Natural killer cell (primary cell): ENCODE results near the gene PDE4D. TPM values are rescaled to one million over a fixed set of nuclear protein-coding genes. Genes with fewer than 3 reads are reported as not detected.

Experiments
- ATAC-seq, 3 donors: fragments of 150-1000 bp in 2 of 3; fragments of 200-7000 bp in 1 of 3; cut with Tn5 transposase; 1 replicate in 1 of 3; 2 replicates in 2 of 3; pipeline ENCODE4 v1.10.0; 2021; ENCODE audit warnings: mild to moderate bottlenecking in 2 of 3, moderate library complexity in 2 of 3
- DNase-seq, 2 donors: peaks; one replicate each; pipeline versions ENCODE4 v3.0.0 to v3.0.0-alpha.2; 2013 to 2021; ENCODE audit warnings: mixed read lengths in 1 of 2
- H3K27ac ChIP-seq: one replicate; pipeline ENCODE4 v1.5.1; 2013; ENCODE audit warnings: mild to moderate bottlenecking, low read length
- H3K27me3 ChIP-seq: one replicate; pipeline ENCODE4 v1.6.1; 2013; ENCODE audit warnings: low read length; ENCODE audit not compliant: control insufficient read depth, insufficient read depth
- H3K36me3 ChIP-seq: one replicate; pipeline ENCODE4 v1.6.1; 2013; ENCODE audit warnings: low read length; ENCODE audit not compliant: control insufficient read depth, insufficient read depth
- H3K4me1 ChIP-seq: one replicate; pipeline ENCODE4 v1.6.1; 2013; ENCODE audit warnings: low read length; ENCODE audit not compliant: control insufficient read depth, insufficient read depth
- H3K4me3 ChIP-seq: one replicate; pipeline ENCODE4 v1.5.1; 2013; ENCODE audit warnings: low read length
- H3K9me3 ChIP-seq: one replicate; pipeline ENCODE4 v1.6.1; 2013; ENCODE audit warnings: low read length; ENCODE audit not compliant: control insufficient read depth, insufficient read depth
- H3K27ac Mint-ChIP-seq, 2 donors: one replicate each; pipeline ENCODE4 v1.8.0; 2022; ENCODE audit warnings: mild to moderate bottlenecking in 2 of 2, mixed read lengths in 2 of 2, moderate library complexity in 1 of 2
- H3K27me3 Mint-ChIP-seq, 2 donors: one replicate each; pipeline ENCODE4 v1.8.0; 2022; ENCODE audit warnings: low read depth in 2 of 2, mixed read lengths in 2 of 2
- H3K36me3 Mint-ChIP-seq: one replicate; pipeline ENCODE4 v1.8.0; 2022; ENCODE audit warnings: mixed read lengths
- H3K4me1 Mint-ChIP-seq, 2 donors: one replicate each; pipeline ENCODE4 v1.8.0; 2022; ENCODE audit warnings: mixed read lengths in 2 of 2
- H3K4me3 Mint-ChIP-seq: one replicate; pipeline ENCODE4 v1.8.0; 2022; ENCODE audit warnings: mild to moderate bottlenecking, moderate library complexity, mixed read lengths
- H3K9me3 Mint-ChIP-seq, 2 donors: one replicate each; pipeline ENCODE4 v1.8.0; 2022; ENCODE audit warnings: mixed read lengths in 2 of 2
- CTCF ChIP-seq: fragments of 200-600 bp; IDR thresholded peaks from one replicate; pipeline ENCODE4 v1.8.0; 2022; ENCODE audit warnings: antibody characterized with exemption
- WGBS: methylation state at CpG from one replicate; pipeline ENCODE4 v1.1.7; 2013; ENCODE audit warnings: missing lambda C conversion rate; ENCODE audit not compliant: insufficient coverage; 5-methylcytosine and 5-hydroxymethylcytosine counted together
- intact Hi-C: fragments of 100-400 bp; cut with micrococcal nuclease; formaldehyde crosslinking; loops from one replicate; pipeline ENCODE4 v1.14.2; 2022
- total RNA-seq, 4 donors: library from RNA; stranded (reverse); fragments of 120-200 nt in 1 of 4; gene quantifications; one replicate each; pipeline versions ENCODE4 v1.2.3 to v1.2.4, GENCODE V29; 2013 to 2022

The PDE4D gene
- total RNA-seq, 3 donors from 2014 or later (not counting 1 experiment from before 2014, with no cell fraction given) = 109 to 170 (median 116) TPM

- Histone ChIP-seq H3K36me3 (no peaks in the 10 kb centered on the region), H3K27ac (no peak overlapping the region), H3K4me3 (no peak overlapping the region), H3K4me1 (peaks cover 6% of the 10 kb centered on the region), H3K27me3 (no peaks in the 10 kb centered on the region), H3K9me3 (no peaks in the 10 kb centered on the region)
- intact Hi-C loops = no loop called here
- ATAC-seq = no peak
- WGBS = 70% methylated on average over 2 of the region's 3 CpGs
- Mint-ChIP-seq H3K27ac (no peak overlapping the region), H3K4me1 (peaks cover 12 to 19% of the 10 kb centered on the region in 2 donors), H3K9me3 (no peaks in the 10 kb centered on the region), H3K4me3 (no peak overlapping the region), H3K36me3 (no peaks in the 10 kb centered on the region), H3K27me3 (no peaks in the 10 kb centered on the region)
- TF ChIP-seq CTCF = no peak
- no peak for DNase-seq
Measured at GRCh38 chr5:59559323-59559722, 334.2 kb downstream of the PDE4D start.

GRCh38 chr5:59558501-59558900 is 335.0 kb downstream of the PDE4D start:
- Mint-ChIP-seq H3K36me3 (no peaks in the 10 kb centered on the region), H3K27ac (no peak overlapping the region), H3K4me1 (peaks cover 10 to 15% of the 10 kb centered on the region in 2 donors), H3K4me3 (no peak overlapping the region), H3K9me3 (no peaks in the 10 kb centered on the region), H3K27me3 (no peaks in the 10 kb centered on the region)
- intact Hi-C loops = no loop called here
- DNase-seq (no peak), ATAC-seq (no peak)
- H3K36me3 ChIP-seq = no peaks in the 10 kb centered on the region
- no peaks in the 10 kb centered on the region for H3K9me3 ChIP-seq
- TF ChIP-seq CTCF = no peak
- no peak overlapping the region for H3K27ac ChIP-seq
- WGBS = 56% methylated on average over 1 of the region's 1 CpG
- peaks cover 6% of the 10 kb centered on the region for H3K4me1 ChIP-seq
- H3K27me3 ChIP-seq = no peaks in the 10 kb centered on the region
- no peak overlapping the region for H3K4me3 ChIP-seq

GRCh38 chr5:59557572-59557971 is 336.0 kb downstream of the PDE4D start:
- Mint-ChIP-seq H3K9me3 (no peaks in the 10 kb centered on the region), H3K27me3 (no peaks in the 10 kb centered on the region), H3K27ac (no peak overlapping the region), H3K4me3 (no peak overlapping the region), H3K36me3 (no peaks in the 10 kb centered on the region), H3K4me1 (peaks cover under 1 to 6% of the 10 kb centered on the region in 2 donors)
- H3K27ac ChIP-seq = no peak overlapping the region
- H3K36me3 ChIP-seq = no peaks in the 10 kb centered on the region
- no peaks in the 10 kb centered on the region for H3K27me3 ChIP-seq
- no peaks in the 10 kb centered on the region for H3K9me3 ChIP-seq
- no peak overlapping the region for H3K4me3 ChIP-seq
- ATAC-seq (no peak), DNase-seq (no peak)
- intact Hi-C loops = no loop called here
- no peaks in the 10 kb centered on the region for H3K4me1 ChIP-seq
- no peak for TF ChIP-seq CTCF

GRCh38 chr5:59555596-59555995 is 337.9 kb downstream of the PDE4D start:
- Histone ChIP-seq H3K36me3 (no peaks in the 10 kb centered on the region), H3K4me1 (no peaks in the 10 kb centered on the region), H3K4me3 (no peak overlapping the region), H3K27me3 (no peaks in the 10 kb centered on the region), H3K27ac (no peak overlapping the region), H3K9me3 (no peaks in the 10 kb centered on the region)
- TF ChIP-seq CTCF = no peak
- intact Hi-C loops = no loop called here
- no peak for ATAC-seq
- DNase-seq = no peak
- WGBS = 93% methylated on average over 2 of the region's 3 CpGs
- Mint-ChIP-seq H3K4me1 (no peaks in the 10 kb centered on the region), H3K4me3 (no peak overlapping the region), H3K36me3 (no peaks in the 10 kb centered on the region), H3K27me3 (no peaks in the 10 kb centered on the region), H3K9me3 (no peaks in the 10 kb centered on the region), H3K27ac (no peak overlapping the region)
